IPS-15b (cell line): ENCODE data around the gene VPS39.

Experiments
- H3K27me3 ChIP-seq: one replicate; pipeline ENCODE4 v1.6.1; 2013; ENCODE audit warnings: low read length; ENCODE audit not compliant: control insufficient read depth, insufficient read depth
- H3K36me3 ChIP-seq: one replicate; pipeline ENCODE4 v1.6.1; 2013; ENCODE audit warnings: low read length; ENCODE audit not compliant: control insufficient read depth, insufficient read depth
- H3K4me1 ChIP-seq: one replicate; pipeline ENCODE4 v1.6.1; 2013; ENCODE audit warnings: mild to moderate bottlenecking, low read length; ENCODE audit not compliant: control insufficient read depth, insufficient read depth
- H3K4me3 ChIP-seq: one replicate; pipeline ENCODE4 v1.5.1; 2013; ENCODE audit warnings: low read depth, low read length
- H3K9ac ChIP-seq: one replicate; pipeline ENCODE4 v1.6.1; 2013; ENCODE audit warnings: low read depth, mild to moderate bottlenecking, low read length
- H3K9me3 ChIP-seq: one replicate; pipeline ENCODE4 v1.6.1; 2013; ENCODE audit warnings: mild to moderate bottlenecking, low read length; ENCODE audit not compliant: control insufficient read depth, insufficient read depth

VPS39 gene

GRCh38 chr15:42131006-42131405 lies 77.1 kb downstream of the VPS39 start:
- H3K4me3 ChIP-seq, result no peak overlapping the region
- H3K9me3 ChIP-seq, result no peaks in the 10 kb centered on the region
- H3K27me3 ChIP-seq, result no peaks in the 10 kb centered on the region
- H3K36me3 ChIP-seq, result no peaks in the 10 kb centered on the region
- H3K4me1 ChIP-seq, result no peaks in the 10 kb centered on the region
- no peak overlapping the region for H3K9ac ChIP-seq

- Histone ChIP-seq H3K36me3 (no peaks in the 10 kb centered on the region), H3K27me3 (no peaks in the 10 kb centered on the region), H3K4me1 (no peaks in the 10 kb centered on the region), H3K9me3 (no peaks in the 10 kb centered on the region), H3K9ac (no peak overlapping the region), H3K4me3 (no peak overlapping the region)
Measured at GRCh38 chr15:42130246-42130986, 77.7 kb downstream of the VPS39 start.

GRCh38 chr15:42129364-42129763 lies 78.7 kb downstream of the VPS39 start:
- Histone ChIP-seq H3K4me3 (no peak overlapping the region), H3K36me3 (no peaks in the 10 kb centered on the region), H3K4me1 (no peaks in the 10 kb centered on the region), H3K9ac (no peak overlapping the region), H3K27me3 (no peaks in the 10 kb centered on the region), H3K9me3 (no peaks in the 10 kb centered on the region)

- Histone ChIP-seq H3K36me3 (no peaks in the 10 kb centered on the region), H3K4me3 (no peak overlapping the region), H3K27me3 (no peaks in the 10 kb centered on the region), H3K9ac (no peak overlapping the region), H3K9me3 (no peaks in the 10 kb centered on the region), H3K4me1 (no peaks in the 10 kb centered on the region)
Measured at GRCh38 chr15:42128476-42128875, 79.6 kb downstream of the VPS39 start.

- no peak overlapping the region for H3K4me3 ChIP-seq
- H3K4me1 ChIP-seq, result peaks cover 2% of the 10 kb centered on the region
- no peaks in the 10 kb centered on the region for H3K9me3 ChIP-seq
- H3K27me3 ChIP-seq, result no peaks in the 10 kb centered on the region
- no peaks in the 10 kb centered on the region for H3K36me3 ChIP-seq
- no peak overlapping the region for H3K9ac ChIP-seq
Measured at GRCh38 chr15:42123546-42123945, 84.6 kb downstream of the VPS39 start.

- H3K9me3 ChIP-seq, result no peaks in the 10 kb centered on the region
- no peak overlapping the region for H3K4me3 ChIP-seq
- no peaks in the 10 kb centered on the region for H3K27me3 ChIP-seq
- peaks cover 5% of the 10 kb centered on the region for H3K4me1 ChIP-seq
- H3K9ac ChIP-seq, result no peak overlapping the region
- H3K36me3 ChIP-seq, result no peaks in the 10 kb centered on the region
Measured at GRCh38 chr15:42121682-42122081, 86.4 kb downstream of the VPS39 start.

GRCh38 chr15:42121021-42121420 lies 87.1 kb downstream of the VPS39 start:
- H3K4me3 ChIP-seq, result no peak overlapping the region
- H3K9me3 ChIP-seq, result no peaks in the 10 kb centered on the region
- no peak overlapping the region for H3K9ac ChIP-seq
- H3K4me1 ChIP-seq, result peaks cover 5% of the 10 kb centered on the region
- H3K36me3 ChIP-seq, result no peaks in the 10 kb centered on the region
- H3K27me3 ChIP-seq, result no peaks in the 10 kb centered on the region

- Histone ChIP-seq H3K9ac (no peak overlapping the region), H3K4me3 (no peak overlapping the region), H3K9me3 (no peaks in the 10 kb centered on the region), H3K27me3 (no peaks in the 10 kb centered on the region), H3K36me3 (no peaks in the 10 kb centered on the region), H3K4me1 (peaks cover 5% of the 10 kb centered on the region)
Measured at GRCh38 chr15:42120285-42120684, 87.8 kb downstream of the VPS39 start.

- Histone ChIP-seq H3K27me3 (no peaks in the 10 kb centered on the region), H3K9ac (no peak overlapping the region), H3K4me3 (no peak overlapping the region)
Measured at GRCh38 chr15:42119446-42119760, 88.7 kb downstream of the VPS39 start.

GRCh38 chr15:42118650-42119445 lies 89.3 kb downstream of the VPS39 start:
- Histone ChIP-seq H3K4me3 (peak overlapping the region; percentile 18), H3K9me3 (no peaks in the 10 kb centered on the region), H3K4me1 (peaks cover 5% of the 10 kb centered on the region), H3K9ac (no peak overlapping the region), H3K36me3 (no peaks in the 10 kb centered on the region), H3K27me3 (no peaks in the 10 kb centered on the region)

More at GRCh38 chr15:42119446-42119760, 88.7 kb downstream of the VPS39 start:
- Histone ChIP-seq H3K4me1 (peaks cover 5% of the 10 kb centered on the region), H3K36me3 (no peaks in the 10 kb centered on the region), H3K9me3 (no peaks in the 10 kb centered on the region)

GRCh38 chr15:42111924-42112323 lies 96.2 kb downstream of the VPS39 start:
- Histone ChIP-seq H3K9ac (no peak overlapping the region), H3K9me3 (no peaks in the 10 kb centered on the region), H3K27me3 (no peaks in the 10 kb centered on the region), H3K4me1 (no peaks in the 10 kb centered on the region), H3K36me3 (no peaks in the 10 kb centered on the region), H3K4me3 (no peak overlapping the region)

GRCh38 chr15:42110367-42110766 lies 97.7 kb downstream of the VPS39 start:
- no peaks in the 10 kb centered on the region for H3K4me1 ChIP-seq
- no peaks in the 10 kb centered on the region for H3K9me3 ChIP-seq
- no peaks in the 10 kb centered on the region for H3K27me3 ChIP-seq
- no peak overlapping the region for H3K9ac ChIP-seq
- no peak overlapping the region for H3K4me3 ChIP-seq
- no peaks in the 10 kb centered on the region for H3K36me3 ChIP-seq
